NCI-H1092 (cell line): ENCODE measurements around the gene PI4KA.
"Not testable (repeated sequence)": the region's sequence is repeated elsewhere in the genome, so short reads cannot be mapped to it uniquely, and the experiment has no call there.

Experiments
- DNase-seq: peaks from one replicate; lab custom pipeline; 2025; lab: John Stamatoyannopoulos, UW

Gene PI4KA

DNA sequence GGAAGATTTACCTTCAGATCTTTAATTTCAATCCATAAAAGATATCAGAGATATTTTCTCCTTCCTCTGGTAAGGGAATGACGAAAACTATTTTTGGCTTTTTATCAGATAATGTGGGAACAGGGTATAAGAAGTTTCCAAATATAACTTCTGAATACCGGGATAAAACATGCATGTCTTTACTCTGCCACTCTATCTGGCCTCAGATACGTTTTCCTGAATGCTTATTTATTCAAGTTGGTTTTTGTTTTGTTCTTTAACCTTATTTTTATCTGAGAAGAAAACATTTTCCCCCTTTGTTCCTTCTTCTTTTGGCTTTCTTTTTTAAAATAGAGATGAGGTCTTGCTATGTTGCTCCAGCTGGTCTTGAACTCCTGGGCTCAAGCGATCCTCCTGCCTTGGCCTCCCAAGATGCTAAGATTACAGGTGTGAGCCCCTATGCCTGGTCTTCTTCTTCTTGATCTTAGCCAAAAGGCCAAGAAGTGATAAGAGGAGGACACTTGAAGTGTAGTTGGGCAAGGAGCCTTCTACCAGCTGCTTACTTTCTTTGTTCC is 83.2 kb downstream of the PI4KA start:
- no peak for DNase-seq

- DNase-seq: no peak
These were observed 83.7 kb downstream of the PI4KA start for GRCh38 chr22:20774882-20775281.

DNA sequence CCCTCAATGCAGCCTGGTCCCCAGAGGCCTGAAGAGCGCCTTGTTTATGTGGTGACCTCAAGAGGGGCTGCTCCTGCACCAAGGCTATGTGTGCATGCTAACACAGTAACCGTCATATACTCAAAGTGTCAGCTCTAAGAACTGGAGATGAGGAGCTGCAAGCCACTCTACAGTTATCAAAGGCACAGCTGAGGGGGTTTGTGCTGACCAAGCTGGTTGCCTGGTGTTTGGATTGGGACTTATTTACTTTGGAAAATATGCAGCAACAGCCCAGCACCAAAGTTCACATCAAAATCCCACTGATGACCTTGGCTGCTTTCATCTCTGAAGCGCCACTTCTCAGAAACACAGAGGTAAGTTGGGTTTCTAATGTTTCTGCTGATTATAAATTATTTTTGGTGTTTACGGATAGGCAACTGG is 84.8 kb downstream of the PI4KA start, which contains the start of gene SERPIND1:
SERPIND1 (plus strand) TSS at position 321 of the 420 bp plus-strand sequence. CDS start 5,200 bp downstream, outside the sequence.
- no peak for DNase-seq

- no peak for DNase-seq
These were observed 86.5 kb downstream of the PI4KA start for GRCh38 chr22:20771918-20772625.

DNA sequence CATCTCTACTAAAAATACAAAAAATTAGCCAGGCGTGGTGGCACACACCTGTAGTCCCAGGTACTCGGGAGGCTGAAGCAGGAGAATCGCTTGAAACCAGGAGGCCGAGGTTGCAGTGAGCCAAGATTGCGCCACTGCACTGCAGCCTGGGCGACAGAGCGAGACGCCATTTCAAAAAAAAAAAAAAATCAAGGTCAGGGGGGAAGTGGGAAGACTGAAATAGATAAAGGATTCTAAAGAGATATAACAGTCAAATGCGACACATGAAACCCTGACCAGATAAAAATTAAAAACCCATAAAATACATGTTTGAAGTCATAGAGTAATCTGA is 89.2 kb downstream of the PI4KA start:
- DNase-seq: not testable (repeated sequence)

GRCh38 chr22:20766530-20766929 is 92.1 kb downstream of the PI4KA start:
- DNase-seq: no peak

DNA sequence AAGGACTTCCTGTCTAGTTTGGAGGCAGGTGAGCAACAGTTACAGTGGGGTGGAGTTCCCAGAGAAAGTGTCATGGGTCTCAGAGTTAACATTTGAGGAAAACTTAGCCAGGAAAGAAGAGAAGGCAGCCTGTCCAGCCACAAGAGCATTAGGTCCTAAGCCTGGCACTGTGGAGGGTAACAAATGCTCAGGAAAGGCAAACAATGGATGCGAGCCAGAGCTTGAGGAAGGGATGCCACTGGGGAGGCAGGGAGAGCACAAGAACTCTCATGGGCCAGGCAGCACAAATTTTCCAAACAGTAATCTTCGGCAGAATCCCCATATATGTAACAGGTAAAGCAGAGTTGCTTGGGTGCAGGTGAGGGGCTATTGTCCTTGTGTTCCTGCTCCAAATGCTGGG is 92.7 kb downstream of the PI4KA start:
- DNase-seq: no peak

DNA sequence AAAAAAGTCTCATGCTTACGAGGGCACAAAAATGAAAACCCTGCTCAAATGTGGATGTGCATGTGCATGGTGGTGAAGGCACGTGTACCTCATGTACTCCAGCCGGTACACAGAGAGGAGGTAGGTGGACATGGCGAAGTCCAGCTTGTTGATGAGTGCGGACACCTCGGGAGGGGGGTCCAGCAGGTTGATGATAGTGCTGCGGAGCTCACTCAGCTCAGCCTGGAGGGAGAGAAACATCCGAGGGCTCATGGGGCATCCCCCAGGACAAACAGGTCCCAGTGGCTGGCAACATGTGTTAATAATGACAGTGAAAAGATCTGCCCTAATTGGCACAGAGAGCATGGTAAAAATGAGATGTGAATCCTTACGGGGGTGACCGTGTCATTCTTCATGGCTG is 93.9 kb downstream of the PI4KA start:
- DNase-seq: no peak

GRCh38 chr22:20764471-20764720 is 94.2 kb downstream of the PI4KA start:
- no peak for DNase-seq

DNA sequence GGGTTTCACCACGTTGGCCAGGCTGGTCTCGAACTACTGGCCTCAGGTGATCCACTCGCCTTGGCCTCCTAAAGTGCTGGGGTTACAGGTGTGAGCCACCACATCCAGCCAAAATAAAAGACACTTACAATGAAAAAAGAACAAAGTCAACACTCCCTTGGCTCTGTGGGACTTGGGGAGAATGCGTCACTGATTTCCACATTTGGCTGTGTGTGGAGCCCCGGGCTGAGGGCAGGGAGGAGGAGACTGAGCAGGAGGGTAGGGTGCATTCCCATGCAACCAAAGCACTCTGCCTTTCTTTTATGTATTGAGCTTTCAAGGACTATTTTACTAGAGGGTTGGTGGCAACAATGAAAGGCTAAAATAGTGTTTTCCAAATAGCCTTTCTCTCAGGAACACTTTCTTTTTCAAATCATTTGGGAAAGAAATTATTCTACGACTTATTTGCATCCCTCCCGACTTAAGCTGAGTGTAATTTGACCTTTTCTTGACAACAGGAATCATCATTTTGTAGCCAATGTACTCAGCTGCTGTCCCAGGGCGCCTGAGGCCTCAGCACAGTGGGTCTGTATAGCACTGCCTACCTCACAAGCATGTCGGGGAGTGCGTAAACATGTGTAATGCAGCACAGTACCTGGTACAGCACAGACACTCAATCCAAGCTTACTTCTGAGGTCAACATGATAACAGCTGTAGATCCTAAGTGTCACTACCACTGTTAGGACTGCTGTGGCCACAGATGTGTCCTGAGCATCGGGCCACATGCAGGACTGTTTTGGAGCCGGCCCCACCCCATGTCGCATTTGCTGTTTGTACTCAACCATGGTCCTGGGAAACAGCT is 94.8 kb downstream of the PI4KA start:
- no peak for DNase-seq

DNA sequence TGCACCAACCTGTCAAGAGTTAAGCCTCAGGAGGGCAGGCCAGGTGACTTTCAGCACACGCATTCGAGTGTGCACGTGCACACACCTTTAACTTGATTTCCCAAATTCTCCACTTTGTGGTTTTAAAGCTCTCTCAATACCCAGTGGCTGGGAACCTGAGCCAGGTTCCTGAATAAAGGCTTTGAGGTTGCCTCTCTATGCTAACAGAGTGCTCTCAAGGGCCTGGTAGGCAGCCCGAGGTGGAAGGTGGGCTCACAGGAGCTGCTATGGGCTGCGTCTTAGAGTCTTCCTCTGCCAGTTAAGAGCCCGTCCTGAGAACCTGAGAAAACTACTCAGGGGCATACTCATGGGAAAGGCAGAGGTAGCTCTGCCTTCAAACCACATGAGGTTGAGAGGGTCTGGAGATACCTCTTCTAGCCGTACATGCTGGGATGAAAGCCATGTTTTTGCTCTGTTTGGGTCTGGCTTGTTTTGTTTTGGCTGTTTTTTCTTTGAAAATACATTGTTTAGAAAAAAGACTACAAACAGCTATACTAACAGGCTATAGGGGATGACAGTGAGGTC is 96.3 kb downstream of the PI4KA start:
- DNase-seq: no peak

DNA sequence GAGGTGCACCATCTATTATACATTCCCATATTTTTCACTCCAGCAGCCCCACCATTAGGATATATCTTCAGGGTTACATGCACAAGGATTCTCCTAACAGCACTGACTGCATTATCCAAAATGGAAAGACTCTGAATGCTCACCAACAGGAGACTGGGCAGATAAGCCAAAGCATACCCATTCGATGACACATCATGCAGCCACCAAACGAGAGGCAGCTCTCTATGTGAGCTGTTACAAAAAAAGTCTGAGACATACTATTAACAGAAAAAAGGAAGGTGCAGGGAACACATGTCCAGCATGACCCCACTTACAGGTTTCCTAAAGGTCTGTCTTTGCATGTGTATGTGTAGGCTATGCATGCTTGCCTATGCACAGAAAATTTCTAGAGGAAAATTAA is 97.1 kb downstream of the PI4KA start:
- no peak for DNase-seq

GRCh38 chr22:20760084-20760483 is 98.5 kb downstream of the PI4KA start:
- DNase-seq: no peak

- DNase-seq: no peak
These were observed 99.9 kb downstream of the PI4KA start for GRCh38 chr22:20758688-20759087.

DNA sequence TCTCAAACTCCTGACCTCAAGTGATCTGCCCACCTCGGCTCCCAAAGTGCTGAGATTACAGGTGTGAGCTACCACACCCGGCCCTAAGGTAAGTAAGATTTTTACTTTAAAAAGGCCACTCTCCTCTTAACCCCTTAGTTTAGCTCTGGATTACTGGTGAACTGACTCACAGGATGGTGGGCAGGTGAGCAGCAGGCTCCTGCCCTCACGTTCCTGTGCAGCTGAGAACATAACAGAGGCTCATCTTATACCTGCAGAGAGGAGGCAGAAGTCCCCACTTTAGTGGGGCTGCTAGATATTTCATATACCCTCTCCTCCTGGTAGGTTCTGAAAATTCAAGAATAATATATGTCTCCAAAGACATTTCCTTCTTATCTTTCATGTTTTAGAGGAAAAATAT is 101.8 kb downstream of the PI4KA start:
- DNase-seq: no peak

- no peak for DNase-seq
These were observed 105.7 kb downstream of the PI4KA start for GRCh38 chr22:20752873-20753272.

DNA sequence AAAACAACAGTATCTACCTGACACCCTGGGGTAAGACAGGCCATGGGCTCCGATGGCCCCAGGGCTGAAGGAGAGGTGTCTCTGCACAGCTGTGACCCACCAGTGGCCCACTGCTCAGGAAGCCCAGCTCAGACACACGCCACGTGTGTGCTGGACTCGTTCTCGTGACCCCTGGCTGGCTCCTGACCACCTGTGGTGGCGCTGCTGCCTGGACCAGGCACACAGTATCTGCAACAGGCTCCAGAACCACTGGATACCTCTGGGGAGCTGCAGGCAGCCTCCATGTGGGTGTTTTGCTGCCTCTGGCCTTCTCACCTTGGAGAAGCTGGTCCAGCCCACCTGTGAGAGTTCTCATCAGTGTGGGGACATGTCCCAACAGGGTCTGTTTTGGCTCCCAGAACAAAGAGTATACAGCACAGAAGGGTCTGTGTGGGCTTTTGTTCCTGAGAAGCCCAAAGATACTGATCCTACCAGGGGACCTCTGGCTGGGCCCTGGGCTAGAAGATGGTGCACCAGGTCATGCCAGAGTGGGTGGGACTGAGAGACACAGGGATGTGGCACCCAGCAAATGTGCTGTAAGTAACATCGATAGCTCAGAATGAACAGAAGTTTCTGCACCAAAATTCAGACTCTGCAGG is 106.4 kb downstream of the PI4KA start:
- DNase-seq: no peak

GRCh38 chr22:20751185-20751851 is 107.3 kb downstream of the PI4KA start:
- peak; percentile 90 for DNase-seq

DNA sequence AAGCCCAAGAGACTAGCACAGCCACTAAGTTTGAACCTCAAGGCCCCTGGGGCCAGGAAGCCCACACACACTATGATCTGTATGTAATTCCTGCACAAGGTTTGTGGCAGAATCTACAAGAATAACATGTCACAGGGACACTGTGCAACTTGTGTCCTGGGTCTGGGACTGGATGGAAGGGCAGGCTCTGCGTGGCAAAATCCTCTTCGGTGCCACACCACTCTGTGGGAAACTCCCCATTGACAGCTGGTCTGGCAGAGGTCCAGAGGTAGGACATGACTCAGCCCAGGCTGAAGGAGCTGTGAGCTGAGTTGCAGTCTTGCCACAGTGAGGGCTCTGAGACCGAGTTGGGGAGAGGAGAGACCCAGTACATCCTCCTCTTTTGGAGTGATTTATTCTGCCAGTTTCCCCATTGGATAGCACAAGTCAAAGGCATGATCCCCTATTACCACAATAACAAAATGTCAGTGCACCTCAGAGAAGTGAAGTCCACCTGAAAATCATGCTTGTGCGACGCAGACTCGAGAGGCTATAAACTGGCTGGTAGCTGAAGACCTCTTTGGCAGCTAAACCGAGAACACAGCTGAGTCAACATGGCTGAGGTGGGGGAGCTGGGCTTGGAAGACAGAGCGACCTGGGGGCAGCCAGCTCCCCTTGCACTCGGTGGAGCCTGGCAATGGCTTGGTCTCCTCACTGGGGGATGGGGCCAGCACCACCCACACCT is 108.0 kb downstream of the PI4KA start:
- DNase-seq: peak; percentile 94

DNA sequence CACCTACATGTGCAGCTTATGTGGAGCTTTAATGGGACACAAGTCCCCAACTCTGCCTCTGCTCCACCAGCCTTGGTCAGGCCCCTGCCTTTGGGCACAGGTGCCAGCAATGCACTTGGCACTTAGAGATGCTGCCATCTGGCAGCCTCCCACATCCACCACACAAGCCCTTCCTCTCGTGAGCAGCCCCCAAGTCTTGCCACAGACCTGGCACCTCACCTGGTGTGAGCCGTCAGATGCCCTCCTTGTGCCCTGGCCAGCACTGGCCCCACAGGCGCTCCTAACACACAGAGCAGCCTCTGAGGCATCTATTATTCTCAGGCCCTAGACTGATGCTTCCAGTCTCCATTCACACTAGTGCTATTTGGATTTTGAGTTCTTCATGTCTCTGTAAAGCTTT is 109.2 kb downstream of the PI4KA start:
- DNase-seq: no peak

GRCh38 chr22:20748731-20749428 is 109.7 kb downstream of the PI4KA start:
- DNase-seq: no peak
